SK-N-SH (cell line): Measurements from ENCODE around the gene PWP1. TPM values are rescaled to one million over a fixed set of nuclear protein-coding genes. Genes with fewer than 3 reads are reported as not detected.
A peak's percentile ranks its signal among the peaks of the same experiment; 100 is the strongest.

Experiments
- CTCF ChIA-PET: fragments of 300-600, 350-600 bp; formaldehyde crosslinking; extraction: SDS; loops from one replicate; lab custom pipeline; 2021; lab: Yijun Ruan, JAX
- POLR2A ChIA-PET: fragments of 350-600 bp; sonication (Branson Sonifier 250); formaldehyde crosslinking; extraction: SDS; loops from one replicate; lab custom pipeline; 2020; ENCODE audit warnings: antibody characterized with exemption, inconsistent platforms; lab: Yijun Ruan, JAX
- DNase-seq: peaks from one replicate; pipeline ENCODE4 v3.0.0; 2012
- H2AFZ ChIP-seq: fragments of 200-600 bp; sonication (generic); 2 replicates; pipeline ENCODE4 v1.8.1; 2016; ENCODE audit warnings: antibody characterized with exemption, mild to moderate bottlenecking, low read depth
- H3F3A ChIP-seq: fragments of 200-600 bp; sonication (generic); replicated peaks from 2 replicates; pipeline ENCODE3; 2016; ENCODE audit warnings: antibody characterized with exemption, mild to moderate bottlenecking; ENCODE audit not compliant: insufficient read depth
- H3K27ac ChIP-seq, 2 experiments: fragments of 200-500 bp in 1 of 2; fragments of 200-600 bp in 1 of 2; sonication (Bioruptor generic) in 1 of 2; sonication (generic), shearing (Covaris generic) in 1 of 2; 2 replicates each; pipeline versions ENCODE4 v1.5.1 to v1.6.1; 2014 to 2016; ENCODE audit warnings: low read depth in 2 of 2, inconsistent platforms in 1 of 2, low read length in 1 of 2, mild to moderate bottlenecking in 1 of 2, mixed read lengths in 1 of 2
- H3K27me3 ChIP-seq: fragments of 200-600 bp; sonication (generic), shearing (Covaris generic); 2 replicates; pipeline ENCODE4 v1.6.1; 2016; ENCODE audit warnings: mixed run types; ENCODE audit not compliant: insufficient read depth
- H3K36me3 ChIP-seq, 2 experiments: fragments of 200-500 bp in 1 of 2; fragments of 200-600 bp in 1 of 2; sonication (Bioruptor generic) in 1 of 2; sonication (generic) in 1 of 2; replicated peaks in 1 of 2; 2 replicates each; pipeline versions ENCODE3 to v1.5.1; 2014 to 2016; ENCODE audit warnings: low read length in 1 of 2, mild to moderate bottlenecking in 1 of 2; ENCODE audit not compliant: insufficient read depth in 2 of 2, control insufficient read depth in 1 of 2
- H3K4me1 ChIP-seq, 2 experiments: fragments of 200-500 bp in 1 of 2; fragments of 200-600 bp in 1 of 2; sonication (Bioruptor generic) in 1 of 2; sonication (generic), shearing (Covaris generic) in 1 of 2; 2 replicates each; pipeline versions ENCODE4 v1.5.1 to v1.6.1; 2014 to 2016; ENCODE audit warnings: low read depth in 1 of 2, low read length in 1 of 2, mixed run types in 1 of 2; ENCODE audit not compliant: insufficient read depth in 2 of 2, control insufficient read depth in 1 of 2
- H3K4me2 ChIP-seq: fragments of 200-600 bp; sonication (generic), shearing (Covaris generic); 2 replicates; pipeline ENCODE4 v1.6.1; 2017; ENCODE audit warnings: mixed run types
- H3K4me3 ChIP-seq, 2 experiments: fragments of 200-500 bp in 1 of 2; fragments of 200-600 bp in 1 of 2; sonication (Bioruptor generic) in 1 of 2; sonication (generic), shearing (Covaris generic) in 1 of 2; 2 replicates each; pipeline versions ENCODE4 v1.5.1 to v1.8.1; 2014 to 2016; ENCODE audit warnings: low read depth in 2 of 2, inconsistent platforms in 1 of 2, low read length in 1 of 2, mild to moderate bottlenecking in 1 of 2, mixed read lengths in 1 of 2, moderate library complexity in 1 of 2
- H3K79me2 ChIP-seq: fragments of 200-600 bp; sonication (generic); 2 replicates; pipeline ENCODE4 v1.8.1; 2017; ENCODE audit warnings: mild to moderate bottlenecking; ENCODE audit not compliant: insufficient read depth
- H3K9ac ChIP-seq: fragments of 200-600 bp; sonication (generic); 2 replicates; pipeline ENCODE4 v1.6.1; 2017; ENCODE audit warnings: mixed run types
- H3K9me2 ChIP-seq: fragments of 200-600 bp; sonication (generic); 2 replicates; pipeline ENCODE4 v1.6.1; 2017; ENCODE audit warnings: mixed run types
- H3K9me3 ChIP-seq: fragments of 200-600 bp; sonication (generic); 2 replicates; pipeline ENCODE4 v1.6.1; 2017; ENCODE audit warnings: mixed run types, mild to moderate bottlenecking, moderate library complexity
- H4K20me1 ChIP-seq: fragments of 200-600 bp; sonication (generic); 2 replicates; pipeline ENCODE4 v1.6.1; 2017; ENCODE audit warnings: mild to moderate bottlenecking, mixed run types; ENCODE audit not compliant: insufficient read depth
- EP300 ChIP-seq, 2 experiments: IDR thresholded peaks; 2 replicates each; pipeline versions ENCODE4 v1.4.0 to v1.6.1; 2012; ENCODE audit warnings: borderline replicate concordance in 1 of 2, low read depth in 1 of 2, low read length in 1 of 2
- EZH2phosphoT487 ChIP-seq: fragments of 200-600 bp; sonication (generic); IDR thresholded peaks from 2 replicates; pipeline ENCODE4 v1.6.1; 2017; ENCODE audit warnings: low read depth, mixed run types, mild to moderate bottlenecking, antibody characterized with exemption, moderate library complexity, borderline replicate concordance
- GABPA ChIP-seq: IDR thresholded peaks from 2 replicates; pipeline ENCODE4 v1.4.0; 2012; ENCODE audit warnings: low read depth, mild to moderate bottlenecking
- IRF3 ChIP-seq: fragments of 150-350 bp; IDR thresholded peaks from 2 replicates; pipeline ENCODE4 v1.6.1; 2016; ENCODE audit warnings: mild to moderate bottlenecking, low read depth, low read length
- JUND ChIP-seq: IDR thresholded peaks from 2 replicates; pipeline ENCODE4 v1.4.0; 2012
- MEF2A ChIP-seq: IDR thresholded peaks from 2 replicates; pipeline ENCODE4 v1.4.0; 2012; ENCODE audit warnings: low read depth, borderline replicate concordance
- PBX3 ChIP-seq: IDR thresholded peaks from 2 replicates; pipeline ENCODE4; 2012
- RCOR1 ChIP-seq: fragments of 150-350 bp; IDR thresholded peaks from 2 replicates; pipeline ENCODE4 v1.6.1; 2017; ENCODE audit warnings: antibody characterized with exemption, low read length
- RXRA ChIP-seq: IDR thresholded peaks from 2 replicates; pipeline ENCODE4 v1.4.0; 2012; ENCODE audit warnings: low read depth, mild to moderate bottlenecking, borderline replicate concordance
- SIN3A ChIP-seq: IDR thresholded peaks from 2 replicates; pipeline ENCODE4 v1.6.1; 2012; ENCODE audit warnings: low read depth, mild to moderate bottlenecking, low read length, moderate library complexity, borderline replicate concordance
- TCF12 ChIP-seq: IDR thresholded peaks from 2 replicates; pipeline ENCODE4 v1.4.0; 2012
- TEAD4 ChIP-seq: IDR thresholded peaks from 2 replicates; pipeline ENCODE4 v1.4.0; 2012; ENCODE audit warnings: mild to moderate bottlenecking, borderline replicate concordance; ENCODE audit not compliant: insufficient read depth
- USF1 ChIP-seq: IDR thresholded peaks from 2 replicates; pipeline ENCODE4 v1.4.0; 2012; ENCODE audit warnings: low read depth, borderline replicate concordance
- WGBS: methylation state at CpG from one replicate; pipeline ENCODE4 v1.1.6; 2017; ENCODE audit warnings: low lambda C conversion rate; 5-methylcytosine and 5-hydroxymethylcytosine counted together
- polyA plus RNA-seq, 3 experiments: library from polyadenylated mRNA; depleted of rRNA; stranded (reverse); fragments of >200 nt; gene quantifications; 2 replicates each; pipeline ENCODE4 v1.2.3, GENCODE V29; 2012
- TF ChIP-seq, protein P1 (sequence below): IDR thresholded peaks from 2 replicates; pipeline ENCODE4 v1.6.1; 2012; ENCODE audit warnings: mild to moderate bottlenecking, low read depth, low read length, moderate library complexity
- TF ChIP-seq, protein P2 (sequence below): IDR thresholded peaks from 2 replicates; pipeline ENCODE4 v1.4.0; 2012; ENCODE audit warnings: low read depth, borderline replicate concordance

The PWP1 gene
- polyA plus RNA-seq, 1 of the 3 experiments (the other 2 are of a cell fraction): 129 TPM

DNA sequence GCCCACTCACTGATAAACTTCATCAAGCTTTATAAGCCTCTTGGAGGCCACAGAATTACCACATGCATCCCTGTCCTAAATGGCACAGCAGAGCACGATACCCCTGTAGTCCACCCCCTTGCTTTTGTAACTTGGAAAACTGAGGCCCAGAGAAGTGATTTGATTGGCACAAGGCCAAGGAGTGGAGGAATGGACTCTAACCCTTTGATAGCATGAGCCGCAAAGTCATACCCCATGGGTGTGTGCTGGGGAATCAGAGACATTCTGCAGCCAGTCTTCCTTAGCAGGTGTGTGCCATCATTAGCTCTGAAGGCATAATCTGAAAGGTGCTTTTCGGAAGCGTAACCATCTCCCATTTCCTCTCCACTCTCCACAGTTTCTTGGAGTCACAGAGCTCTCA, 28.5 kb upstream of the PWP1 start (continued):
- TF ChIP-seq, protein P1, sequence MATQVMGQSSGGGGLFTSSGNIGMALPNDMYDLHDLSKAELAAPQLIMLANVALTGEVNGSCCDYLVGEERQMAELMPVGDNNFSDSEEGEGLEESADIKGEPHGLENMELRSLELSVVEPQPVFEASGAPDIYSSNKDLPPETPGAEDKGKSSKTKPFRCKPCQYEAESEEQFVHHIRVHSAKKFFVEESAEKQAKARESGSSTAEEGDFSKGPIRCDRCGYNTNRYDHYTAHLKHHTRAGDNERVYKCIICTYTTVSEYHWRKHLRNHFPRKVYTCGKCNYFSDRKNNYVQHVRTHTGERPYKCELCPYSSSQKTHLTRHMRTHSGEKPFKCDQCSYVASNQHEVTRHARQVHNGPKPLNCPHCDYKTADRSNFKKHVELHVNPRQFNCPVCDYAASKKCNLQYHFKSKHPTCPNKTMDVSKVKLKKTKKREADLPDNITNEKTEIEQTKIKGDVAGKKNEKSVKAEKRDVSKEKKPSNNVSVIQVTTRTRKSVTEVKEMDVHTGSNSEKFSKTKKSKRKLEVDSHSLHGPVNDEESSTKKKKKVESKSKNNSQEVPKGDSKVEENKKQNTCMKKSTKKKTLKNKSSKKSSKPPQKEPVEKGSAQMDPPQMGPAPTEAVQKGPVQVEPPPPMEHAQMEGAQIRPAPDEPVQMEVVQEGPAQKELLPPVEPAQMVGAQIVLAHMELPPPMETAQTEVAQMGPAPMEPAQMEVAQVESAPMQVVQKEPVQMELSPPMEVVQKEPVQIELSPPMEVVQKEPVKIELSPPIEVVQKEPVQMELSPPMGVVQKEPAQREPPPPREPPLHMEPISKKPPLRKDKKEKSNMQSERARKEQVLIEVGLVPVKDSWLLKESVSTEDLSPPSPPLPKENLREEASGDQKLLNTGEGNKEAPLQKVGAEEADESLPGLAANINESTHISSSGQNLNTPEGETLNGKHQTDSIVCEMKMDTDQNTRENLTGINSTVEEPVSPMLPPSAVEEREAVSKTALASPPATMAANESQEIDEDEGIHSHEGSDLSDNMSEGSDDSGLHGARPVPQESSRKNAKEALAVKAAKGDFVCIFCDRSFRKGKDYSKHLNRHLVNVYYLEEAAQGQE: no peak
- TF ChIP-seq TEAD4 (no peak), RXRA (no peak), PBX3 (no peak)

GRCh38 chr12:107657621-107658020, 28.0 kb upstream of the PWP1 start:
- no peak overlapping the region for H3K4me2 ChIP-seq
- no peak overlapping the region for H3K9ac ChIP-seq
- H4K20me1 ChIP-seq: no peaks in the 10 kb centered on the region
- H3K27ac ChIP-seq: peak overlapping the region in 1 of 2 experiments; percentile 98; a peak in 1 of 4 replicates
- POLR2A ChIA-PET: no interaction called here
- H3F3A ChIP-seq: no peaks in the 10 kb centered on the region
- TF ChIP-seq EZH2phosphoT487 (no peak), USF1 (no peak), GABPA (no peak), TCF12 (no peak), JUND (no peak), MEF2A (no peak), EP300 (IDR thresholded peaks at IDR 0.05; ENCODE audit: borderline replicate concordance in 1 of 2, low read depth in 1 of 2, low read length in 1 of 2) (no peak), SIN3A (no peak), PBX3 (no peak), TEAD4 (no peak), IRF3 (no peak), RCOR1 (no peak), RXRA (no peak)
- TF ChIP-seq, protein P2, sequence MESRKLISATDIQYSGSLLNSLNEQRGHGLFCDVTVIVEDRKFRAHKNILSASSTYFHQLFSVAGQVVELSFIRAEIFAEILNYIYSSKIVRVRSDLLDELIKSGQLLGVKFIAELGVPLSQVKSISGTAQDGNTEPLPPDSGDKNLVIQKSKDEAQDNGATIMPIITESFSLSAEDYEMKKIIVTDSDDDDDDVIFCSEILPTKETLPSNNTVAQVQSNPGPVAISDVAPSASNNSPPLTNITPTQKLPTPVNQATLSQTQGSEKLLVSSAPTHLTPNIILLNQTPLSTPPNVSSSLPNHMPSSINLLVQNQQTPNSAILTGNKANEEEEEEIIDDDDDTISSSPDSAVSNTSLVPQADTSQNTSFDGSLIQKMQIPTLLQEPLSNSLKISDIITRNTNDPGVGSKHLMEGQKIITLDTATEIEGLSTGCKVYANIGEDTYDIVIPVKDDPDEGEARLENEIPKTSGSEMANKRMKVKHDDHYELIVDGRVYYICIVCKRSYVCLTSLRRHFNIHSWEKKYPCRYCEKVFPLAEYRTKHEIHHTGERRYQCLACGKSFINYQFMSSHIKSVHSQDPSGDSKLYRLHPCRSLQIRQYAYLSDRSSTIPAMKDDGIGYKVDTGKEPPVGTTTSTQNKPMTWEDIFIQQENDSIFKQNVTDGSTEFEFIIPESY: no peak
- CTCF ChIA-PET: interaction anchor here (1.0 to 1.3 kb wide), 3 partner anchors 18 to 565 kb away, joined by 3 to 4 read pairs (median 4); no protein-coding TSS in a partner anchor
- H3K9me3 ChIP-seq: no peaks in the 10 kb centered on the region
- no peaks in the 10 kb centered on the region for H3K27me3 ChIP-seq
- WGBS: 79% methylated on average over 8 of the region's 9 CpGs
- no peaks in the 10 kb centered on the region for H3K79me2 ChIP-seq
- H3K4me3 ChIP-seq: no peak overlapping the region
- no peaks in the 10 kb centered on the region for H3K36me3 ChIP-seq
- H3K4me1 ChIP-seq: peaks cover 0 to 17% of the 10 kb centered on the region in 2 experiments; a peak in 2 of 4 replicates
- no peak overlapping the region for H2AFZ ChIP-seq
- DNase-seq: no peak
- H3K9me2 ChIP-seq: no peaks in the 10 kb centered on the region
